Endothelial cell of umbilical vein (primary cell): ENCODE measurements around the gene SELENON. TPM values are rescaled to one million over a fixed set of nuclear protein-coding genes. Genes with fewer than 3 reads are reported as not detected.

Experiments used
- BruUV-seq: library from RNA; stranded (reverse); fragments of 400-500 nt; replicated peaks from 2 replicates; lab custom pipeline; 2021; lab: Mats Ljungman, UMichigan
- CTCF ChIA-PET: fragments of 300-600, 350-600 bp; sonication (Branson Sonifier 250); formaldehyde crosslinking; loops from one replicate; lab custom pipeline; 2021; ENCODE audit warnings: antibody characterized with exemption, inconsistent platforms; lab: Charles Lee
- POLR2A ChIA-PET: fragments of 300-600, 350-600 bp; sonication (Branson Sonifier 250); formaldehyde crosslinking; loops from one replicate; lab custom pipeline; 2021; ENCODE audit warnings: antibody characterized with exemption, inconsistent platforms; lab: Charles Lee
- DNase-seq: peaks from one replicate; pipeline ENCODE4 v3.0.0-alpha.2; 2011; ENCODE audit warnings: low read depth, low spot score
- FAIRE-seq: peaks from 2 replicates; lab custom pipeline; 2011; peaks lifted over from hg19 to GRCh38; lab: Jason Lieb, UNC
- H2AFZ ChIP-seq: 2 replicates; pipeline ENCODE4 v1.6.0; 2012; ENCODE audit warnings: low read depth, low read length, control low read depth, inconsistent platforms
- H3K27ac ChIP-seq: 2 replicates; pipeline ENCODE4 v1.5.1; 2011; ENCODE audit warnings: low read depth, mild to moderate bottlenecking, control low read depth, low read length, moderate library complexity; ENCODE audit not compliant: insufficient read depth
- H3K27me3 ChIP-seq, 2 experiments: 2 replicates each; pipeline versions ENCODE4 v1.6.0 to v1.6.1; 2011; ENCODE audit warnings: low read length in 2 of 2, mixed read lengths in 1 of 2; ENCODE audit not compliant: control insufficient read depth in 2 of 2, insufficient read depth in 2 of 2
- H3K36me3 ChIP-seq, 2 experiments: 2 replicates in 1 of 2; 3 replicates in 1 of 2; pipeline ENCODE4 v1.5.1; 2011; ENCODE audit warnings: low read length in 2 of 2, mild to moderate bottlenecking in 1 of 2, moderate library complexity in 1 of 2; ENCODE audit not compliant: control insufficient read depth in 2 of 2, insufficient read depth in 2 of 2; ENCODE audit errors: extremely low read depth in 1 of 2
- H3K4me1 ChIP-seq: 3 replicates; pipeline ENCODE4 v1.5.1; 2011; ENCODE audit warnings: mild to moderate bottlenecking, low read length; ENCODE audit not compliant: control insufficient read depth, insufficient read depth; ENCODE audit errors: extremely low read depth
- H3K4me2 ChIP-seq: 2 replicates; pipeline ENCODE4 v1.6.1; 2011; ENCODE audit warnings: low read length, control low read depth, mixed read lengths; ENCODE audit not compliant: insufficient read depth
- H3K4me3 ChIP-seq, 3 experiments: fragments of 200-600 bp in 1 of 3; sonication (generic), shearing (Covaris generic) in 1 of 3; replicated peaks in 1 of 3; 2 replicates each; pipeline ENCODE4 v1.5.1; 2011 to 2016; ENCODE audit warnings: control low read depth in 3 of 3, low read length in 3 of 3, mild to moderate bottlenecking in 2 of 3, inconsistent platforms in 1 of 3, low read depth in 1 of 3, moderate library complexity in 1 of 3; ENCODE audit not compliant: insufficient read depth in 1 of 3
- H3K79me2 ChIP-seq: 2 replicates; pipeline ENCODE4 v1.6.0; 2012; ENCODE audit warnings: low read length, inconsistent platforms; ENCODE audit not compliant: control insufficient read depth, insufficient read depth
- H3K9ac ChIP-seq: replicated peaks from 2 replicates; pipeline ENCODE3; 2011; ENCODE audit warnings: low read length, control low read depth; ENCODE audit not compliant: insufficient read depth; ENCODE audit errors: extremely low read depth
- H3K9me1 ChIP-seq: replicated peaks from 3 replicates; pipeline ENCODE4 v1.6.0; 2011; ENCODE audit warnings: mild to moderate bottlenecking, low read length; ENCODE audit not compliant: control insufficient read depth, insufficient read depth; ENCODE audit errors: extremely low read depth
- H3K9me3 ChIP-seq: replicated peaks from 2 replicates; pipeline ENCODE4 v1.5.1; 2012; ENCODE audit warnings: low read length, inconsistent platforms; ENCODE audit not compliant: control insufficient read depth, insufficient read depth
- H4K20me1 ChIP-seq: replicated peaks from 2 replicates; pipeline ENCODE3; 2011; ENCODE audit warnings: mild to moderate bottlenecking, low read length; ENCODE audit not compliant: control insufficient read depth, insufficient read depth; ENCODE audit errors: extremely low read depth
- EZH2 ChIP-seq: IDR thresholded peaks from 2 replicates; pipeline ENCODE4 v1.6.1; 2012; ENCODE audit warnings: borderline replicate concordance, low read depth, mild to moderate bottlenecking, moderate library complexity, low read length, inconsistent platforms; ENCODE audit not compliant: severe bottlenecking
- FOS ChIP-seq: IDR thresholded peaks from 2 replicates; pipeline ENCODE4 v1.6.1; 2011; ENCODE audit warnings: mild to moderate bottlenecking, low read length, moderate library complexity, borderline replicate concordance; ENCODE audit not compliant: insufficient read depth
- GATA2 ChIP-seq: IDR thresholded peaks from 2 replicates; pipeline ENCODE4 v1.7.0; 2011; ENCODE audit warnings: low read depth, mild to moderate bottlenecking, moderate library complexity, mixed read lengths, low read length; ENCODE audit not compliant: insufficient read length, insufficient read depth
- JUN ChIP-seq: IDR thresholded peaks from 2 replicates; pipeline ENCODE4 v1.6.1; 2011; ENCODE audit warnings: borderline replicate concordance, low read depth; ENCODE audit not compliant: insufficient read length, insufficient read depth
- MYC ChIP-seq: IDR thresholded peaks from one replicate; pipeline ENCODE4 v1.6.1; 2011; ENCODE audit warnings: mild to moderate bottlenecking, low read depth, low read length
- POLR2A ChIP-seq: IDR thresholded peaks from 2 replicates; pipeline ENCODE4 v1.6.1; 2012; ENCODE audit warnings: low read depth, mild to moderate bottlenecking, control low read depth, low read length
- POLR2AphosphoS5 ChIP-seq: IDR thresholded peaks from 2 replicates; pipeline ENCODE4 v1.6.1; 2012; ENCODE audit warnings: low read depth, mild to moderate bottlenecking, control low read depth, low read length, moderate library complexity; ENCODE audit not compliant: insufficient read depth
- dilution Hi-C: fragments of 300-500 bp; cut with MboI; formaldehyde crosslinking; loops from one replicate; pipeline ENCODE4 v1.15.0; 2019; ENCODE audit warnings: low sequenced_read_pairs; ENCODE audit not compliant: extremely low pct_ligation_motif_present
- intact Hi-C: fragments of 100-400 bp; cut with micrococcal nuclease; formaldehyde crosslinking; loops from one replicate; pipeline ENCODE4 v1.10.0; 2022
- polyA plus RNA-seq, 4 experiments: library from polyadenylated mRNA; depleted of rRNA in 3 of 4; stranded (reverse) in 3 of 4; unstranded in 1 of 4; fragments of >200 nt; gene quantifications; 2 replicates each; pipeline versions ENCODE4 v1.2.1 to v1.2.3, GENCODE V29; 2011 to 2012; ENCODE audit warnings: missing spikeins in 1 of 4
- total RNA-seq: library from RNA; stranded (reverse); gene quantifications from 2 replicates; pipeline ENCODE4 v1.2.3, GENCODE V29; 2021
- TF ChIP-seq, protein P1 (sequence below), 2 donors: IDR thresholded peaks; 1 replicate in 1 of 2; 2 replicates in 1 of 2; pipeline ENCODE4 v1.5.1; 2011; ENCODE audit warnings: low read length in 2 of 2, mild to moderate bottlenecking in 2 of 2, moderate library complexity in 2 of 2, control low read depth in 1 of 2, inconsistent platforms in 1 of 2, low read depth in 1 of 2; ENCODE audit not compliant: insufficient read depth in 1 of 2; ENCODE audit errors: extremely low read depth in 1 of 2
- TF ChIP-seq, protein P2 (sequence below): IDR thresholded peaks from 2 replicates; pipeline ENCODE4 v1.6.1; 2011; ENCODE audit not compliant: insufficient read depth, insufficient read length

SELENON gene
- total and polyA plus RNA-seq, 2 donors (not counting 3 experiments of a cell fraction or from before 2014, with no cell fraction given) = 117 to 182 TPM

- Histone ChIP-seq H3K9me3 (no peaks in the 10 kb centered on the region), H3K4me2 (no peak overlapping the region), H3K4me3 (no peak overlapping the region), H2AFZ (no peak overlapping the region), H3K9me1 (no peaks in the 10 kb centered on the region), H3K27ac (no peak overlapping the region), H3K79me2 (peaks cover 3% of the 10 kb centered on the region), H3K4me1 (peaks cover 31% of the 10 kb centered on the region), H3K9ac (no peak overlapping the region), H4K20me1 (no peaks in the 10 kb centered on the region), H3K36me3 (peaks cover 13 to 41% of the 10 kb centered on the region in 2 experiments), H3K27me3 (no peaks in the 10 kb centered on the region)
- intact Hi-C loops (loop anchor here (10.0 kb wide), 2 partner anchors 373 to 573 kb away; partner anchors contain the start of genes MACO1 and SYF2), dilution Hi-C loops (no loop called here)
- FAIRE-seq (no peak), DNase-seq (no peak)
- TF ChIP-seq POLR2A (no peak), GATA2 (no peak), FOS (no peak), MYC (no peak), JUN (no peak), POLR2AphosphoS5 (no peak), EZH2 (no peak)
- TF ChIP-seq, protein P1, sequence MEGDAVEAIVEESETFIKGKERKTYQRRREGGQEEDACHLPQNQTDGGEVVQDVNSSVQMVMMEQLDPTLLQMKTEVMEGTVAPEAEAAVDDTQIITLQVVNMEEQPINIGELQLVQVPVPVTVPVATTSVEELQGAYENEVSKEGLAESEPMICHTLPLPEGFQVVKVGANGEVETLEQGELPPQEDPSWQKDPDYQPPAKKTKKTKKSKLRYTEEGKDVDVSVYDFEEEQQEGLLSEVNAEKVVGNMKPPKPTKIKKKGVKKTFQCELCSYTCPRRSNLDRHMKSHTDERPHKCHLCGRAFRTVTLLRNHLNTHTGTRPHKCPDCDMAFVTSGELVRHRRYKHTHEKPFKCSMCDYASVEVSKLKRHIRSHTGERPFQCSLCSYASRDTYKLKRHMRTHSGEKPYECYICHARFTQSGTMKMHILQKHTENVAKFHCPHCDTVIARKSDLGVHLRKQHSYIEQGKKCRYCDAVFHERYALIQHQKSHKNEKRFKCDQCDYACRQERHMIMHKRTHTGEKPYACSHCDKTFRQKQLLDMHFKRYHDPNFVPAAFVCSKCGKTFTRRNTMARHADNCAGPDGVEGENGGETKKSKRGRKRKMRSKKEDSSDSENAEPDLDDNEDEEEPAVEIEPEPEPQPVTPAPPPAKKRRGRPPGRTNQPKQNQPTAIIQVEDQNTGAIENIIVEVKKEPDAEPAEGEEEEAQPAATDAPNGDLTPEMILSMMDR (IDR thresholded peaks at IDR 0.05; ENCODE audit: extremely low read depth in 1 of 2, insufficient read depth in 1 of 2, low read depth in 1 of 2, low read length in 2 of 2) = no peak
- TF ChIP-seq, protein P2, sequence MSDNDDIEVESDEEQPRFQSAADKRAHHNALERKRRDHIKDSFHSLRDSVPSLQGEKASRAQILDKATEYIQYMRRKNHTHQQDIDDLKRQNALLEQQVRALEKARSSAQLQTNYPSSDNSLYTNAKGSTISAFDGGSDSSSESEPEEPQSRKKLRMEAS = no peak
- CTCF ChIA-PET = interaction anchor here (1.4 to 3.1 kb wide), 2 partner anchors 7 to 199 kb away, joined by 8 to 15 read pairs; partner anchors contain the start of gene SELENON
- POLR2A ChIA-PET = no interaction called here
- BruUV-seq = no TSS peak
These were observed 7.7 kb downstream of the SELENON start for GRCh38 chr1:25807480-25808390.
